Neutrophil (primary cell): ENCODE data around the gene ENG.

Source experiments
- H3K27ac ChIP-seq: fragments of 200-600 bp; sonication (generic); 2 replicates; pipeline ENCODE4 v1.5.1; 2016; ENCODE audit warnings: mild to moderate bottlenecking, moderate library complexity
- H3K27me3 ChIP-seq: fragments of 200-600 bp; sonication (generic); 2 replicates; pipeline ENCODE4 v1.6.0; 2016; ENCODE audit warnings: mild to moderate bottlenecking
- H3K36me3 ChIP-seq: fragments of 200-600 bp; sonication (generic); 2 replicates; pipeline ENCODE4 v1.5.1; 2017
- H3K4me1 ChIP-seq, 2 experiments: fragments of 200-600 bp in 1 of 2; sonication (generic) in 1 of 2; 1 replicate in 1 of 2; 2 replicates in 1 of 2; pipeline versions ENCODE4 v1.5.1 to v1.6.1; 2013 to 2016; ENCODE audit warnings: low read depth in 1 of 2, low read length in 1 of 2, mild to moderate bottlenecking in 1 of 2, moderate library complexity in 1 of 2; ENCODE audit not compliant: control insufficient read depth in 1 of 2, insufficient read depth in 1 of 2
- H3K4me3 ChIP-seq, 2 experiments: fragments of 200-600 bp in 1 of 2; sonication (generic) in 1 of 2; 1 replicate in 1 of 2; 2 replicates in 1 of 2; pipeline ENCODE4 v1.5.1; 2013 to 2016; ENCODE audit warnings: low read depth in 1 of 2, low read length in 1 of 2, mild to moderate bottlenecking in 1 of 2, moderate library complexity in 1 of 2
- H3K9me3 ChIP-seq: fragments of 200-600 bp; sonication (generic); 2 replicates; pipeline ENCODE4 v1.5.1; 2016
- TF ChIP-seq, protein P1 (sequence below): fragments of 200-600 bp; sonication (generic); IDR thresholded peaks from 2 replicates; pipeline ENCODE4 v1.5.1; 2016; ENCODE audit warnings: antibody characterized with exemption

The ENG gene

DNA sequence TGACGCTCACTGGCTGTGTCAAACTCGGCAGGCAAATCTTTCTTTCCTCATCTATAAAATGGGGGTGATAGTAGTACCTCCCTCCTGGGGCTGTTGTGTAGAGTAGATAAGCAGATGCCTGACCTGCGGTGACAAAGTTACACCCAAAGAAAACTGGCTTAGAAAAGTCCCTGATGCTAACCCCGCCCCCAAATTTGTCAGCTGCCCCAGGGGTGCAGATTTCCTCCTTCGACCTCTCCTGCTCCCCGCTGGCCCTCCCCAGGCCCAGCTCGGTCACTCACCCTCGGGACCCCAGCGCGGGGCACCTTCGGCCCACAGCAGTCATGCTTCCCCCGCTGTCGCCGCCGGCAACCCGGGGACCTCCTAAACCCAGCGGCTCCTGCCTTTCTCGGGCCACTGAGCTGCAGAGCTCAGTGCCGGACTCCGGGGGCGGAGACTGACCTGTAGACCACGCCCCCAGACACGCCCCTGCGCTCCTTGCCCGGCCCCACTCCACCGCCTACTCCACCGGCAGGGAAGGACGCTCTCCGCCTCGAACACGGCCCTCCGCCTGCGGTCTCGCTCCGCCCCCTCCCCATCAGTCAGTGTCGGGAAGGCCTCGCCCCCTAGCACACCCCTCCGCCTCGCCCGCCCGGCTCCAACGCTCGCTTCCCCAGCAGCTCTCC is 83.4 kb downstream of the ENG start:
- H3K27ac ChIP-seq = peak overlapping the region; percentile 88
- H3K4me3 ChIP-seq = peak overlapping the region; percentile 79 to 80
- H3K9me3 ChIP-seq = no peaks in the 10 kb centered on the region
- no peaks in the 10 kb centered on the region for H3K27me3 ChIP-seq
- H3K36me3 ChIP-seq = peaks cover 88% of the 10 kb centered on the region
- peaks cover 78 to 84% of the 10 kb centered on the region in 2 experiments for H3K4me1 ChIP-seq
- TF ChIP-seq, protein P1, sequence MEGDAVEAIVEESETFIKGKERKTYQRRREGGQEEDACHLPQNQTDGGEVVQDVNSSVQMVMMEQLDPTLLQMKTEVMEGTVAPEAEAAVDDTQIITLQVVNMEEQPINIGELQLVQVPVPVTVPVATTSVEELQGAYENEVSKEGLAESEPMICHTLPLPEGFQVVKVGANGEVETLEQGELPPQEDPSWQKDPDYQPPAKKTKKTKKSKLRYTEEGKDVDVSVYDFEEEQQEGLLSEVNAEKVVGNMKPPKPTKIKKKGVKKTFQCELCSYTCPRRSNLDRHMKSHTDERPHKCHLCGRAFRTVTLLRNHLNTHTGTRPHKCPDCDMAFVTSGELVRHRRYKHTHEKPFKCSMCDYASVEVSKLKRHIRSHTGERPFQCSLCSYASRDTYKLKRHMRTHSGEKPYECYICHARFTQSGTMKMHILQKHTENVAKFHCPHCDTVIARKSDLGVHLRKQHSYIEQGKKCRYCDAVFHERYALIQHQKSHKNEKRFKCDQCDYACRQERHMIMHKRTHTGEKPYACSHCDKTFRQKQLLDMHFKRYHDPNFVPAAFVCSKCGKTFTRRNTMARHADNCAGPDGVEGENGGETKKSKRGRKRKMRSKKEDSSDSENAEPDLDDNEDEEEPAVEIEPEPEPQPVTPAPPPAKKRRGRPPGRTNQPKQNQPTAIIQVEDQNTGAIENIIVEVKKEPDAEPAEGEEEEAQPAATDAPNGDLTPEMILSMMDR = peak; percentile 69

DNA sequence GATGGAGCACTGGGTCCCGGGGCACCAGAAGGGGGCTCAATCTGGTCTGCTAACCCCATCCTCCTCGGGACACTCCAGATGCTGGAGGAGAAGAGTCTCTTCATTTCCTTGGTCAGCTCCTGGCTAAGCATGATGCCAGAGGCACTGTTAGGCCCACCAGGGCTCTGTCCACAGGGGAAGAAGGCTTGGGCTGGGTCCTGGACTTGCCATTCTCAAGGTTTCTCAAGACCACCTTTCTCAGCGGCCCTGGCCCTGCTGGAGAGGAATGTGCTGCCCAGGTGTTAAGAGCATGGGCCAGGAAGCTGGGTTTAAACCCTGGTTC is 83.9 kb downstream of the ENG start:
- Histone ChIP-seq H3K9me3 (no peaks in the 10 kb centered on the region), H3K36me3 (peaks cover 90% of the 10 kb centered on the region), H3K27me3 (no peaks in the 10 kb centered on the region), H3K4me1 (peaks cover 73 to 79% of the 10 kb centered on the region in 2 experiments), H3K27ac (peak overlapping the region; percentile 88), H3K4me3 (peak overlapping the region; percentile 79 to 80)
- TF ChIP-seq, protein P1 = no peak

DNA sequence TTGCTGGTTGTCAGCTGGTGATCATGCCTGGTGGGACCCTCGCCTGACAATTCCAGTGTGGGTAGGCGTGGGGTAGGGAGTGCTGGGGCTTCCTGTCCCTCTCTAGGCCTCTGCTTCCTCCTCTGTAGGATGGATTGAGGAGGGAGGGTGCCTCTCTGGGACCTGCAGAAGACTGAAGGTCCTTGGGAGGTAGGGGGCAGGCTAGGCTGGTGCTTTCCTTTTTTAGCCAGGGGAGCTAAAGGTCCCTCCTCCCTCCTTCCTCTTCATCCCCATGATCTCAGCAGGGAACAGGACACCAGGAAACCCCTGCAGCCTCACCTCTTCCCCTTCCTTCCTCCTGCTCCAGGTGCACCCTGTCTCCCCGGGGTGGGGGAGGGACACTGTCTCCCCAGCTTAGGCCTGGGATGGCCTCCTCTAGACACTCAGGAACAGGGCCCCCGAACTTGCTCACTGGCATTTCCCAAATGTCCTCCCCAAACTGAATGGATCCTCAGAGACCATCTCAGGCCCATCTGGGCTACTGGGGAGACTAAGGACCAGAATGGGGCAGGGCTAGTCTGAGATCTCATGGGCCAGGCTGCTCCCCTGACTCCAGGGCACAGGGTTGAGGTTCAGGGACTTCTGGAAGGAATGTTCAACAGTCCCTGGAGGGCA is 84.4 kb downstream of the ENG start:
- TF ChIP-seq, protein P1 = no peak
- Histone ChIP-seq H3K4me1 (peaks cover 69 to 76% of the 10 kb centered on the region in 2 experiments), H3K27me3 (no peaks in the 10 kb centered on the region), H3K9me3 (no peaks in the 10 kb centered on the region), H3K36me3 (peaks cover 90% of the 10 kb centered on the region), H3K27ac (peak overlapping the region; percentile 88), H3K4me3 (peak overlapping the region; percentile 79 to 80)

DNA sequence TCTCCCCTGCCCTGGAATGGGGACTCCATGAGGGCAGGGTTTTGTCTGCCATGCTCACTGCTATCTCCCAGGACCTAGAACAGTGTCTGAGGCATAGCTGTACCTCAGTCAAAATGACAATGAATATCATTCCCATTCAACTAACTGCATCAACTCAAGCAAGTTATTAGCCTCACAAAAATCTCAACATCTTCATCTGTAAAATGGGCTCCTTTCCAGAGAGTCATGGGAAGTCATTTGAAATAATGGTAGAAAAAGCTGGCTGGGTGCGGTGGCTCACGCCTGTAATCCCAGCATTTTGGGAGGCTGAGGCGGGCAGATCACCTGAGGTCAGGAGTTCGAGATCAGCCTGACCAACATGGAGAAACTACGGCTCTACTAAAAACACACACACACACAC is 85.4 kb downstream of the ENG start:
- Histone ChIP-seq H3K27me3 (no peaks in the 10 kb centered on the region), H3K4me3 (no peak overlapping the region), H3K4me1 (peaks cover 64 to 72% of the 10 kb centered on the region in 2 experiments), H3K36me3 (peaks cover 90% of the 10 kb centered on the region), H3K9me3 (no peaks in the 10 kb centered on the region), H3K27ac (peak overlapping the region; percentile 39)
- TF ChIP-seq, protein P1 = no peak

DNA sequence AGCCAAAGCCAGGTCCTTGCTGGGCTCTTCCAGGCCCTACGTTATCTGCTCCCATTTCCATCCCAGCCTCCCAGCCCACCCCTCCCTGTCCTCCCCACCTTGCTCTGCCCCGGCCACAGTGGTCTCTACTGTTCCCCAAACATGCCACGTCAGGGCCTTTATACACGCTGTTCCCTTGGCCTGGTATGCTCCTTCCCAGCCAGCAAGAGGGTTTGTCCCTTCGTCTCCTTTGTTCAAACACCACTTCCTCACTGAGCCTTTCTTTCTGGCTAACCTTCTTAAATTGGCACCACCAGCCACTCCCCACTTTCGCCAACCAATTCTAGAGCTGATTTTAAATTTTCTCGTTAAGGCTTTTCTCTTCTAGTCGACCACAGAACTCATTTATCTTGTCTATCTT is 85.8 kb downstream of the ENG start:
- TF ChIP-seq, protein P1 = no peak
- Histone ChIP-seq H3K9me3 (no peaks in the 10 kb centered on the region), H3K4me3 (no peak overlapping the region), H3K27me3 (no peaks in the 10 kb centered on the region), H3K4me1 (peaks cover 64 to 72% of the 10 kb centered on the region in 2 experiments), H3K36me3 (peaks cover 90% of the 10 kb centered on the region), H3K27ac (peak overlapping the region; percentile 39)
